Hypothalamus (tissue), 51 donors: Measurements from ENCODE around the gene OPRL1.
A peak's percentile ranks its signal among the peaks of the same experiment; 100 is the strongest.

ENCODE experiments used
- DNase-seq, 51 donors: peaks; one replicate each; lab custom pipeline; 2025; lab: John Stamatoyannopoulos, UW

Gene OPRL1

DNA sequence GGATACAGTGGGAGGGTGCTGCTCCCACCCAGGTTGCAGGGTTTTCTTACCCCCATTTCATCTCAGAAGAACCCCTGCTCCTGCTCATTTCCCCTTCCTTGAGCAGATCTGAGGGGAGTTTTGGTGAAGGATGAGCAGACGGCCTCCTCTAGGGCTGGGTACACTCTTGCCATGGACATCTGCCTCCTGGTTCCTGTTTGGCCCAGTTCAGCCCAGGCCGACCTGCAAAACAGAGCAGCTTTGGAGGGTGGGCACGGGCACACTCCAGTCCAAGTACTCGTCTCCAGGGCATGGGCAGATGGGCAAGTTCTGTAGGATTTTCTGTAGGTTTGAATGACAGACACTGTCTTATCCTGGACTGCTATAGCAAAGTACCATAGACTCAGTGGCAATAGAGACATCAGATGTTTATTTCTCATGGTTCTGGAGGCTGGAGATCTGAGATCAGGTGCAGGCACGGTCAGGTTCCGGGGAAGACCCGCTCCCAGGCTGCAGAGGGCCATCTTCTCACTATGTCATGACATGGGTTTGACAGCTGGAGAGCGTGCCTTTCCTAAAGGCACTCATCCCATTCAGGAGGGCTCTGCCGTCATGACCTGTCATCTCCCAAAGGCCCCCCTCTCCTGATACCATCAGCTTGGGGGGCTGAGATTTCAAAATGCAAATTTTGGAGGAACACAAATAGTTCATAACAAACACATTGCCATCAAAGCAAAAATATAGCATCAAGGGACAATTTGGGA lies 21.2 kb downstream of the OPRL1 start:
- DNase-seq = no peak

DNA sequence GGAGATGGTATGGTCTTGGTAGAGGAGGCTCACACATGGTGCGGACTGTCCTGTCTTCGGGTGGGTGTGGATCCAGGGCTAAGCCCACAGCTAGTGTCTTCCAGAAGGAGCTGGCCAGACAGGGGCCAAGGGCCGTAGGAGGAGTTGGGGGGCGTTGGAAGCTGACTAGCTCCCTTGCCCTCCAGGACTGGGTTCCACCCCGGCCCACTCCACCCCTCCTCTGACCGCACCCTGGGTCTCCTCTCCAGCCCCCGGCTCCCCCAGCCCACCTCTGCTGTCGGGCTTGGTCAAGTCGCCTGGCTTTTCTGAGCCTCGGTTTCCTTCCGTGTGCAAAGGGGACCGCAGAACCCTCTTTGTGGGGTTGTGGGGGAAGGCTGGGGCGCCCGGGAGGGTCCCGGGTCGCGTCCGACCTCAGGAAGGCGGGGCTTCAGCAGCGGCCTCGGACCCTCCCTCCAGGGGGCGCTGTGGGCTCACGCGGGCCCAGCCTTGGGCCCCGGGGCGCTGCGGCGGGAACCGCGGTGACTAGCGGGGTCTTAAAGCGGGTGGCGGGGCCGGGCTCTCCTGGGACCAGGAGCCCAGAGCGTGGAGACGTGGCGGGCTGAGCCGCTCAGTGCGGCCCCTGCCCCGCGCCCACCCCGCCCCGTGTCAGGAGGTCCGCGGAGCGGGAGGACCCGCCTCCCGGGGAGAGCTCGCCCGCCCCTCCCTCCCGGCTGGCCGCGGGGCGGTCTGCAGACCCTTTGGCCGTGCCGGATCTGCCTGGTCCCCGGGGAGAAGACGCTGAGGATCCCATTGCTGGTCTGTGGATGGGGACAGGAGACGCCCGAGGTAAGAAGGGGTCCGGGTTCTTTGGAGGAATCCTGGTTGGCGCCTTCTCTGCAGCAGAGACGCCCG lies 22.1 kb downstream of the OPRL1 start:
- DNase-seq = peak in 3 of 51 donors; percentile 25 to 55 (median 42)

DNA sequence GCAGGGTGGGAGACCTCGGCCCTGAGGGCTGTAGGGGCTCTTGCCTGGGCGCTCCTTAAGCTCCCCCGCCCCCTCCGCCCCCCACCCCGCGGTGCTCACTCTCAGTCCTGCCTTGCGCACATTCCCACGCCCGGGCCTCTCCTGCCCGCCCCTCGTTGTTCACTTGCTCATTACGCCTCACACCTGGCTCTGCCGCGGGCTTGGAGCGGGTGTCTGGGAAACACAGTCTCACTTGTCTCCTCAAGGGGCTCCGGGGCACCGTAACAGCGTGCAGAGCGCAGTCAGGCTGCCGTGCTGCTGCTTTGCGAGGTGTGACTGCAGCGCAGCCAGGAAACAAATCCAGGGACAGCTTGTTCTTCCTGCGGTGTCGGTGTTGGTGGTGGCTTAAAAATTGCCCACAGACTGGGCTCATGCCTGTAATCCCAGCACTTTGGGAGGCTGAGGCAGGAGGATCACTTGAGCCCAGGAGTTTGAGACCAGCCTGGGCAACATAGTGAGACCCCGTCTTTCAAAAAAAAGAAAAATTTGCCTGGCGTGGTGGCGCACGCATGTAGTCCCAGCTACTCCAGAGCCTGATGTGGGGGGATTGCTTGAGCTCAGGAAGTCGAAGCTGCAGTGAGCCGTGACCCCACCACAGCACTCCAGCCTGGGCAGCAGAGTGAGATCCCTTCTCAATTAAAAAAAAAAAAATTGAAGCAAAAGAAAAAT lies 22.9 kb downstream of the OPRL1 start:
- DNase-seq = peak in 7 of 51 donors; percentile 18 to 51 (median 33)

DNA sequence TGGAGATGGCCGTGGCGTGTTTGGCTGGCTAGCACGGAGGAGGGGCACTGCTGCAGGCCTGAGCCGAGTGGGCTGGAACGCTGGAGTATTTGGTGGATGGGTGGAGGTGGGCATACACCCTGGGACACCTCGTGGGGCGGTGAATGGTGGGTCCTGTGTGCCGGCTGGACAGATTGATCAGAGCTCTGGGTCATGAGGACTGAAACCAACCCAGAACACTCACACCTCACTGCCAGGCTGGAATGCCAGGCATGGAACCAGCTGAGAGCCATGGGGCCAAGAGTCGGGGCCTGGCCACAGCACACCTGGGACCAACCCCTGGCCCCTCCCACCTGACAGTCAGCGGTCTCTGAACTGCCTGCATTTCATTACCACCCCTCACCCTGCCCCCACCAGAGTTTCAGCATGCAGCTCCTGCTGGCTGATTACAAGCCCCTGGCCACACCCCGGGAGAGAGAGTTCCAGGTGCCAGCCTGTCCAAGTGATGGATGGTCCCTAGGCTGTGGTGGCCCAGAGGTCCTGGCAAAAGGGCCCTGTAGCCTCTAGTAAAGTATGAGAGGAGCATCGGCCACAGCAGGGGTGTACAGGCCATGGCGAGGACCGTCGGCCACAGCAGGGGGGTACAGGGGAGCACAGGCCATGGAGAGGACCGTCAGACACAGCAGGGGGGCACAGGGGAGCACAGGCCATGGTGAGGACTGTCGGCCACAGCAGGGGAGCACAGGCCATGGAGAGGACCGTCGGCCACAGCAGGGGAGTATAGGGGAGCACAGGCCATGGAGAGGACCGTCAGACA lies 24.2 kb downstream of the OPRL1 start:
- no peak for DNase-seq

DNA sequence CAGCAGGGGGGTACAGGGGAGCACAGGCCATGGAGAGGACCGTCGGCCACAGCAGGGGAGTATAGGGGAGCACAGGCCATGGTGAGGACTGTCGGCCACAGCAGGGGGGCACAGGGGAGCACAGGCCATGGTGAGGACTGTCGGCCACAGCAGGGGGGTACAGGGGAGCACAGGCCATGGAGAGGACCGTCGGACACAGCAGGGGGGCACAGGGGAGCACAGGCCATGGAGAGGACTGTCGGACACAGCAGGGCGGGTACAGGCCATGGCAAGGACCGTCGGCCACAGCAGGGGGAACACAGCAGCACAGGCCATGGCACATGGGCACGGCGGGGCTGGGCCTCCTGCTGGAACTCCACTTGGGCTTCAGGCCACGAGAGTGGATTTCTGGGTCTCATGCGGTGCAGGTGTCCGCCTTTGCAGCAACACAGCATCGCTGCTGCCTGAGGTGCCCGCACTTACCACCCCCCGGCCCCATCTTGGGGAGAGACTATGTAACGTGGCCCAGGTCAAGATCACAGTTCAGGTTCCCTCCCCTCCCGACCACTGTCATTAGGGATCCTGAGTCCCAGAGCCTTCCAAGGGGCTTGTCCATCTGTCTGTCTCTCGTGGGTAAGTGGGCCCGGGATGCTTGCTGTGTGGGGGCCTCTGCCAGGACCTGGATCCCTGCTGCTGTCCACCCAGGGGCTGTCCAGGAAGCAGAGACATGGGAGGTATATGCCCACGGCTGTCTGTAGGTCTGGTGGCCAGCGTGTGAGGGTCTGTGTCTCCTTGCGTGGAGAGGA lies 25.0 kb downstream of the OPRL1 start:
- DNase-seq = no peak

DNA sequence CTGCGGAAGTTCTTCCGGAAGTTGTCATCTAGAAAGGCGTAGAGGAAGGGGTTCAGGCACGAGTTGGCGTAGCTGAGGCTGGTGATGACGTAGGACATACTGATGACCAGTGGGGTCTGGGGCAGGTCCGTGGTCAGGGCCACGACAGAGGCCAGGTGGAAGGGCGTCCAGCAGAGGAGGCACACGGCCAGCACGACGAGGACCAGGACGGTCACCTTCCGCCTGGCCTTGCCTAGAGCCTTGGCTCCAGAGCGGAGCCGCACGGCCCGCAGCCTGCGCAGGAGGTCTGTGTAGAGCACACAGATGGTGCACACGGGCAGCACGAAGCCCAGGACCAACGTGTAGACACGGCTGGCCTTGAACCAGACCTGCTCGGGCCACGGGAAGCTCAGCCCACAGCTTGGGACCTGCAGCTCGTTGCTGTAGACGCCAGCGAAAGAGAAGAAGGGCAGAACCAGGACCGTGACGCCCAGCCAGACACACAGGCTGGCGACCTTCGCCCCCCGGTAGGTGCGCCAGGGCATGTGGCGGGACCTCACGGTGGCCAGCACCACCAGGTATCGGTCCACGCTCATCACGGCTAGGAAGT lies 26.1 kb downstream of the OPRL1 start:
- no peak for DNase-seq

DNA sequence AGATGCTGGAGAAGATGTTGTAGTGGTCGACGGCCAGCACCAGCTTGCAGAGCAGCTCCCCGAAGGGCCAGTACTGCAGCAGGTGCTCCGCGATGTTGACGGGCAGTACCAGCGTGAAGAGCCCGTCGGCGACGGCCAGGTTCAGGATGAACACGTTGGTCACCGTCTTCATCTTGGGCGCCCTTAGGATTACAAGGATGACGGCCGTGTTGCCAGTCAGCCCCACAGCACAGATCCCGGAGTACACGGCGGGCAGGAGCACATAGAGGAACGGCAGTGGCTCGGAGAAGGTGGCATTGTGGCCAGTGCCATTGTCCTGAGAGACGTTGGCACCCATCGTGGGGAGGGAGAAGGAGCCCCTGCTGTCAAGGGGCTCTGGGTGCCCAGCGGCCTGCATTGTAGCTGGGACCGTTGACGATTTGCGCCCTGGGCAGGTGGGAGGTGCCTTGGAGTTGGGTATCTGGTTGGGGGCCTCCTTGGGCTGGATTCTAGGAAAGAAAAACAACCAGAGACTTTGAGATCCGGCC lies 26.6 kb downstream of the OPRL1 start:
- DNase-seq = no peak

DNA sequence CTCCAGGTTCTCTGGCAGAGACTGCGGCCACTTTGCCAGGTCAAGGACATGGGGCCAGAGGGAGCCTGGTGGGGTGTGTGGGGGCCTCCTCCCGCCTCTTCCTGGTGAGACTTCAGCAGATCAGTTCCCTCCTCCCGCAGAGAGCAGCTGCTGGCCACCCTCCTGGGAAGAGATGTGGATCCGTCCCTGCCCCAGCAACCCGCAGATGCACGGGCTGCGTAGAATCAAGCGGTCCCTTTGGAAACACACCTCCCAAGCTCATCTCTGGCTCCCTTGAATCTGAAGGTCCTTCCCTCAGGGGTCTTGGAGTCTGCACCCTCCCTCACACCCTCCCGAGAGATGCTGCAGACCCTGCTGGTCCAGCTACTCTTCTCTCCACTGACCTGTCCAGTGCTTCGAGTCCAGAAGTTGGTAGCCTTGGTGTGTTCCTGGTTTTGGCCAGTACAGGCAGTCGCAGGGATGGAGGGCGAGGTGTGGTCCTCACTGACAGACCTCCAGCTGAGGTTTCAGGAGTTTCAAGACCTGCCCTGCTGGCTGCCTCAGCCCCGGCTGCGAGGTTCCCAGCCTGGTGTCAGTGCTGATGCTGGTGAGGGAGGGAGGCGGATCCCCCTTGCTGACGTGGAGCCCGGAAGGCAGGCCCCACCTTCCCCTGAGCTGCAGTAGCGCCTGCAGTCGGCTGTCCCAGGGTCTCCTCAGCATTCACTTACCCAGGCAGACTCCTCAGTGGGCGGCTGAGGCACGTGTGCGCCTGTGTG lies 27.3 kb downstream of the OPRL1 start, which contains the start of gene NPBWR2:
TSS of gene NPBWR2 (minus strand) at position 585 of the 755 bp plus-strand sequence. CDS start 734 bp downstream, outside the sequence.
- peak in 1 of 51 donors; percentile 20 for DNase-seq

DNA sequence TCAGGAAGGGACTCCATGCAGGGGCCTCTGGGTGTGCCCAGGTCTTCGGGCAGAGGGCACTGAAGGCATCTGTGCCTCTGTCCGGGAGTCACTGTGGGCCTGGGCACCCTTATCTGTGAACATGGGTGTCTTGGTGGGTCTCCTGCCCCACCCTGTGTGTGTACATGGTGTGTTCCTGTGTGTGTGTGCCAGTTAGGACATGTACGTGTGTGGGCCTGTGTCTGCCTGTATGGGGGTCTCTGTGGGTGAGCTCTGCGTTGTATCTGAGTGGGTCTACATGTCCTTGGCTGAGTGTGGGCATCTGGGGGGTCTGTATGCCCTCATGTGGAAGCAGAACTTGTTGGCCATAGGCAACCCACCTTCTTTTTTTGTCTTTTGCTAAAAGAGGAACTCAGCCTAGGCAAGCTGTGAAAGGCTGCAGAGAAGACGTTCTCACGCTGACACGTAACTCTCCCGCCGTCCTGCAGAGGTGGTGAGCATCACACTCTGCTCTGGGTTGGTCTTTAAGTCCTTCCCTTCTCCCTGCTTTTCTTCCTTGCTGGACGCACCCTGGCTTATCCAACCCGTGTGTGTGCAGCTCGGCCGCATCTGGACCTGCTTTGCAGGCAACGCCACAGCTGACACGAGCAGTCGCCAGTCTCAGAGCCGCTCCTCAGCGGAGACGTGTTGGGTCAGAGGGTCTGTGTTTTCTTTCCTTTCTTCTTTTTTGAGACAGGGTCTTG lies 28.0 kb downstream of the OPRL1 start:
- DNase-seq = no peak

DNA sequence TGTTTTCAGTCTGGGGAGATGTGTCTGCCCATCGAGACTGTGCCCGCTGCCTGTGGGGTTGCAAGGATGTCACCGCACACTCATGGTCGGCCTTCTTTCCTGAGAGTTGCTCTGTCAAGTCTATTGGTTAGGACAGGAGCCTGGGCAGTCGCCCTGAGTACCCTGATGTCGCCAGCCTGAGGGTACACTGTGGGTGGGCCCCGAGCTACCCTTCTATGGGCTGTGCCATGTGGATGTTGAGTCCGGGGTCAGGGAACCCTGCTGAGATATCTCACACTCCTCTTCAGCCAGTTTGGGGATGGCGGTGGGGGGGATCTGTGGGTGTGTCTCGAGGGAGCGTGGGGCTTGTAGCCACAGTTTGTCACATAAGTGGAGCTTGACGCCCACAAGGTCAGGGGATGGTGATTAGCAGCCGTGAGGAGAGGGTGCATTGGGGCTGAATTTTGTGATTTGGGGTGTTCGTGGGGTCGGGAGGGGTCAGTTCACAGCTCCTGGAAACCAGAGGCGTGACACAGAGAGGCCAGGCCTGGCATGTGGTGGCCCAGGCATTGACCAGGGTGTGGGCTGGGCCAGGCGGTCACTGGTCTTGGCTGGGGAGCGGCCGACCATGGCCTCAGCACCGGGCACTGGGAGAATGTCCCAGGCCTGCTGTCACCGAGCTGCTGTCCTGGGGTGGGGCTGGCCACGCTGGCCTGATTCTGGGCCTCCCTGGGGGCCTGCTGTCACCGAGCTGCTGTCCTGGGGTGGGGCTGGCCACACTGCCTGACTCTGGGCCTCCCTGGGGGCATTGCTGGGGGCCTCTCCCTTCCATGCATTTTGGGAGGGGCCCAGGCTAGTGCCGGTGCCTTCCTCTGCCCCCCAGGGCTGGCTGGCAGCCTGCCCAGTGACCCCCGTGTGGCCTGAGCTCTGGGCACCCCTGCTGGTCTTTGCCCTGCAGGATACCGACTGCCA lies 29.1 kb downstream of the OPRL1 start:
- DNase-seq = no peak

DNA sequence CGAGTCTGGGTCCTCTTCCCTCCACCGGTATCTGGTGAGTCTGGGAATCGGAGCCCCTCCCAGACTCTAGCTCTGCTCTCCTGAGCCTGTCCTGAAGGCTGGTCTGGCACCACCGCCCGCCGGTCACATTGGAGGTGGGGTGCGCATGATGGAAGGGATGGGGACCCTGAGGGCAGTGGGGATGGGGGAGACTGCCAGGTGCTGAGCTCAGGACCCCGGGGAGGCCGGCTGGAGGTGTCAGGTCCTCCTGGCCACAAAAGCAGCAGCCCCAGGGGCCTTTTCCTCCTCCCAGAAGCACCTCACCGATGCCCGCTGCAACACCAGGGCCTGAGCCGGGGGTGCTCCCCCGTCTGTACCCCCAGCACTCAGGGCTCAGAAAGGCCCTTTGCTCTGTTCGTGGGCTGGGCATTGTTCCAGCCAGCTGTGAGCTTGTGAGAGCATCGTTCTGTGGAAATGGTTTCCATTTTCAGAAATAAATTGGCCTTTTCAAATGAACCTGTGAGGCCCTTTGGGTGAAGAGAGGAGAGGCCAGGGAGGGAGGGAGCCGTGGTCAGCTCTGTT lies 30.0 kb downstream of the OPRL1 start:
- peak in 4 of 51 donors; percentile 15 to 23 (median 20) for DNase-seq

DNA sequence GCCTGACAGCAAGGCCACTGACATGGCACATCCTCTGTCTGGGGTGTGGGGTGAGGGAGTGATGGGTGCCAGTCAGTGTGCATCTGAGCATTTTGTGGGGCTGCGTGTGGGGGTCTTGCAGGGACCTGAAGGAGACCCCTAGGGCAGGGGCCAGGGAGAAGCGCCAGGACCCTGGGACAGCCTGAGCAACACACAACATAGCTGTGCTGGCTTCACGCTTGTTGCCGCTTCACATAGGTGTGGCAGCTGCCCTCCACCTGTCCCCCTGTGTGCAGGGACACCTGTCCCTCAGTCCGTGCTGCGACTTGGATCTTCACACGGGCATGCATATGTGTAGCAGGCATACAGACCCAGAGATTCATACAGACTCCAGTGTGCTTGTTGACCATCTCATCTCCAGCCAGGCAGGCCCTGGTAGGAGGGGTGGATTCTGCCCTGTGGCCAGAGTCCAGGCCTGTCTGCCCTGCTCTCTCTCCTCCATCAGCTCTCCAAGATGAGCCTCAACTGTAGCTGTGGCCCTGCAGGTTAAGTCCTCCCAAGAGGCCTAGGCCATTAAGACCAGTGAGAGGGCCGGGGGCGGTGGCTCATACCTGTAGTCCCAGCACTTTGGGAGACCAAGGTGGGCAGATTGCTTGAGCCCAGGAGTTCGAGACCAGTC lies 30.7 kb downstream of the OPRL1 start:
- no peak for DNase-seq

DNA sequence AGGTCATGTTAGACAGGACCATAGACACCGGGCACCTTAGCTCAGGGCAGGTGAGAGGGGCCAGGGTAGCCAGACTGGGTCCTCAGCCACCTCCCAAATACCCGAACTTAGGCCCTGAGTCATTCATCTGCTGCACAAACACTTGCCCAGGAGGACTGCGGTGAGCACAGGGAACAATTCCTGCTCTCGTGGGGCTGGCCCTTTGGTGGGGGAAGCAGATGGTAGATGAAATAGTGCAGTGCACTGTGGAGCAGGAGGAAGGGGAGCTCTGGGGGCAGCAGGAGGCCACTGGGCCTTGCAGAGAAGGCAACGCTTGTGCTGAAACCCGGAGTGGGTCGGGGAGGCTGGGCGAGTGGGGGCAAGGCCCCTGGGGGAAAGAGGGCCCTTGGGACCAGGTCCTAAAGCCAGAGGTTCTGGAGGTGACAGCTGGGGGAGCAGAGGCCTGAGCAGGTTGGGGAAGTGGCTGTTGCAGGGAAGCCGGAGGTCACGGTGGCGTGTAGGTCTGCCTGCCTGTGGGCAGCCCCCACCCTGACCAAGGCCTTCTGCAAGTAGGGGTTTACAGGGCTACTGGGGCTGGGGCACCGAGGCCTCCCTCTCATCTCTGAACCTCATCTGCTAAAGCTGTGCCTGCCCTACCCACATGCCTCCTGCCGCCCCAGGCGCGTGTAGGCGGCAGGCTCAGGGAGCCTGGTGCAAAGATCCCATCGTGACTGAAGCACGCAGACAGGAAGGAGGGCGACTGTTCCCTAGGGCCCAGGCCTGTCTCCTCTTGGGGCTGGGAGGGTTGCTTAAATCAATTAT lies 32.2 kb downstream of the OPRL1 start:
- no peak for DNase-seq

DNA sequence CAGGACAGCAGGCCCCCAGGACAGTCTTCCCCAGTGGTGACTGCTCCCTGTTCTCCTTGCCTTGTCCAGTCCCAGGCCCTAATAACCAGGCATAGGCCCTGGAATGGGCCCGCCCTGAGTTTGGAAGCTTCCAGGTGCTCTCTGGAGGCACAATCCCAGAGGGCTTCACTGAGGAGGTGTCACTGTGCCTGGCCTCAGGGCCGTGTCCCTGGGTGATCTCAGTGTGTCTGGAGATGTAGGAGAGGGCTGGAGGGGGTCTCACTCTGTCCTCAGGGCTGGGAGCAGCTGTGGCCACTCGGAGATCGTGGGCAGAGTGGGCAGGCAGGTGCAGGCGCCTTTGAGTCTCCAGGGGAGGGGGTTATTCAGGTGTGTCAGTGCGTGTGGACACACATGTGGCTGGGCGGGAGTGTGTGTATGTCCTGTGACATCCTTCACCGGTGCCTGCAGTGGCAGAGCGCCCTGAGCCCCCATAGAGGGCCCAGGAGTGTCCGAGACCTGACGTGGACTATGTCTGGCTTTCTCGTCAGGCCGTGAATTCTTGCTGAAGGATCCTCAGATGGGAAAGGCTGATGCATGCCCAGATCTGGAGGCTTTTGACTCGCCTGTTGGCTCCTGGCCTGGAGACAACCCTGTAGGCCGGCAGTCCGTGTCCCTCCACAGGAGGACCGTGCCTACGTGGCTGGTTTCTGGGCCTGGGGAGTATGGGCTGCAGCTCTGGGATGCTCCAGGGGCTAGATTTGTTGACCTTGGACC lies 33.0 kb downstream of the OPRL1 start:
- no peak for DNase-seq
